BLaER1 treated with 17β-estradiol and CSF1 and Interleukin-3, amounts not matched to agents 10 nM and 100 nM (cell line): ENCODE data around the gene PIP5K1C.
A peak's percentile ranks its signal among the peaks of the same experiment; 100 is the strongest.

Experiments
- H3K27ac ChIP-seq, 11 experiments: shearing (Covaris generic); formaldehyde crosslinking; 2 replicates each; pipeline ENCODE4 v1.8.1; 2022
- H3K27me3 ChIP-seq, 11 experiments: shearing (Covaris generic); formaldehyde crosslinking; 2 replicates each; pipeline ENCODE4 v1.8.1; 2022
- H3K36me3 ChIP-seq, 11 experiments: shearing (Covaris generic); formaldehyde crosslinking; 2 replicates each; pipeline ENCODE4 v1.8.1; 2022
- H3K4me1 ChIP-seq, 10 experiments: shearing (Covaris generic); formaldehyde crosslinking; 2 replicates each; pipeline ENCODE4 v1.8.1; 2022
- H3K4me2 ChIP-seq, 11 experiments: shearing (Covaris generic); formaldehyde crosslinking; 2 replicates each; pipeline ENCODE4 v1.8.1; 2022
- H3K4me3 ChIP-seq, 10 experiments: shearing (Covaris generic); formaldehyde crosslinking; 2 replicates each; pipeline ENCODE4 v1.8.1; 2022
- H3K9ac ChIP-seq, 11 experiments: shearing (Covaris generic); formaldehyde crosslinking; 2 replicates each; pipeline ENCODE4 v1.8.1; 2022
- H3K9me3 ChIP-seq, 11 experiments: shearing (Covaris generic); formaldehyde crosslinking; replicated peaks in 1 of 11; 2 replicates each; pipeline ENCODE4 v1.8.1; 2022
- H4K20me1 ChIP-seq, 11 experiments: shearing (Covaris generic); formaldehyde crosslinking; 2 replicates each; pipeline ENCODE4 v1.8.1; 2022
- Cebpa-rat ChIP-seq, 11 experiments: shearing (Covaris generic); IDR thresholded peaks; 2 replicates each; pipeline ENCODE4 v1.8.1; 2022

PIP5K1C gene

GRCh38 chr19:3687393-3687773 lies 12.9 kb downstream of the PIP5K1C start:
- Histone ChIP-seq H3K4me1 (peaks cover 54 to 90% (median 83%) of the 10 kb centered on the region in 10 experiments), H3K27ac (no peak overlapping the region), H3K27me3 (peaks cover 0 to 9% (median 0%) of the 10 kb centered on the region in 11 experiments; a peak in 4 of 22 replicates), H3K4me2 (peak overlapping the region; percentile 84 to 99 (median 97)), H4K20me1 (peaks cover 87 to 100% (median 96%) of the 10 kb centered on the region in 11 experiments), H3K36me3 (peaks cover 0 to 16% (median 6%) of the 10 kb centered on the region in 11 experiments; a peak in 13 of 22 replicates), H3K4me3 (peak overlapping the region in 6 of 10 experiments; percentile 24 to 56 (median 42); a peak in 5 of 20 replicates), H3K9ac (peak overlapping the region in 5 of 11 experiments; percentile 44 to 70 (median 66); a peak in 6 of 22 replicates), H3K9me3 (peaks cover 6 to 13% (median 10%) of the 10 kb centered on the region in 11 experiments; a peak in 19 of 22 replicates)
- no peak for TF ChIP-seq Cebpa-rat (IDR thresholded peaks at IDR 0.05)

DNA sequence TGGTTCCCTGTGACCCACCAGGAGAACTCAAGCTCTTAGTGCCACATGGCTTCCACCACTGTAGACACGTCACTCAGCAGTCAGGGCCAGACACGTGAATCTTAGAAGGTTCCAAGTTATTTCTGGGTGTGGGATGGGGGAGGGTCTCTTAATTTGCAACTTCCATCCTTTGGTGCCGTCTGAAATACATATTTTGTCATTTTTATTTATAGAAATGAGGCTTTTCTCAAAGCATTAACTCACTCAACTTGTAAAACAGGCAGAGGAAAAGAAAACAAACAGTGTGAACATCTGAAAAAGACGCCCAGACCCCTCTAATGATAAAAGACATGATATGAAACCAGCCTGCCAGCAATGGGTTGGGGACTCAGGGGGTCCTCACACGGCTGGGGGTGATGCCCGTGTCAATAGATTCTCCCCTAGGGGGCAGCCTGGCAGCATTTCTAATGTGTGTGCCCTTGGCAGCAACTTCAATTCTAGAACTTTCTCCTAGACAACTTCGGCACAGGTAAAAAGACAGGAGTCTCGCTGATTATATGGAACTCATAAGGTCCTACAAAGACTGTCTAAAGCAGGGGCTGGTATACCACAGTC lies 15.4 kb downstream of the PIP5K1C start:
- Histone ChIP-seq H3K9me3 (peaks cover 6 to 13% (median 10%) of the 10 kb centered on the region in 11 experiments; a peak in 19 of 22 replicates), H3K4me1 (peaks cover 34 to 79% (median 63%) of the 10 kb centered on the region in 10 experiments), H3K4me2 (peak overlapping the region in 10 of 11 experiments; percentile 68 to 95 (median 83); a peak in 18 of 22 replicates), H3K27me3 (peaks cover 0 to 9% (median 0%) of the 10 kb centered on the region in 11 experiments; a peak in 4 of 22 replicates), H3K36me3 (peaks cover 0 to 39% (median 6%) of the 10 kb centered on the region in 11 experiments; a peak in 15 of 22 replicates), H3K27ac (peak overlapping the region in 6 of 11 experiments; percentile 29 to 58 (median 47); a peak in 7 of 22 replicates), H3K4me3 (peak overlapping the region in 2 of 10 experiments; percentile 2 to 19; a peak in 2 of 20 replicates), H3K9ac (no peak overlapping the region), H4K20me1 (peaks cover 86 to 100% (median 96%) of the 10 kb centered on the region in 11 experiments)
- TF ChIP-seq Cebpa-rat (IDR thresholded peaks at IDR 0.05), result no peak

- Histone ChIP-seq H3K36me3 (peaks cover 0 to 46% (median 10%) of the 10 kb centered on the region in 11 experiments; a peak in 14 of 22 replicates), H3K27me3 (peaks cover 0 to 9% (median 0%) of the 10 kb centered on the region in 11 experiments; a peak in 4 of 22 replicates), H3K4me1 (peaks cover 34 to 79% (median 63%) of the 10 kb centered on the region in 10 experiments), H3K9ac (peak overlapping the region in 1 of 11 experiments; percentile 57; a peak in 2 of 22 replicates), H4K20me1 (peaks cover 86 to 100% (median 96%) of the 10 kb centered on the region in 11 experiments), H3K4me2 (peak overlapping the region; percentile 68 to 95 (median 82)), H3K27ac (peak overlapping the region in 8 of 11 experiments; percentile 8 to 67 (median 54); a peak in 10 of 22 replicates), H3K4me3 (peak overlapping the region in 5 of 10 experiments; percentile 2 to 38 (median 19); a peak in 5 of 20 replicates), H3K9me3 (peaks cover 6 to 13% (median 10%) of the 10 kb centered on the region in 11 experiments; a peak in 19 of 22 replicates)
- no peak for TF ChIP-seq Cebpa-rat (IDR thresholded peaks at IDR 0.05)
These were observed 16.0 kb downstream of the PIP5K1C start for GRCh38 chr19:3684054-3684816.

- Histone ChIP-seq H3K9ac (peak overlapping the region in 7 of 11 experiments; percentile 44 to 61 (median 51); a peak in 12 of 22 replicates), H3K27ac (peak overlapping the region in 8 of 11 experiments; percentile 30 to 70 (median 62); a peak in 14 of 22 replicates), H3K4me2 (peak overlapping the region; percentile 68 to 95 (median 82)), H3K4me1 (peaks cover 32 to 75% (median 57%) of the 10 kb centered on the region in 10 experiments), H3K4me3 (peak overlapping the region in 5 of 10 experiments; percentile 28 to 38 (median 33); a peak in 6 of 20 replicates), H3K27me3 (peaks cover 0 to 8% (median 0%) of the 10 kb centered on the region in 11 experiments; a peak in 4 of 22 replicates), H3K9me3 (peaks cover 6 to 13% (median 10%) of the 10 kb centered on the region in 11 experiments; a peak in 19 of 22 replicates), H3K36me3 (peaks cover 0 to 49% (median 10%) of the 10 kb centered on the region in 11 experiments; a peak in 14 of 22 replicates), H4K20me1 (peaks cover 85 to 100% (median 96%) of the 10 kb centered on the region in 11 experiments)
- no peak for TF ChIP-seq Cebpa-rat (IDR thresholded peaks at IDR 0.05)
These were observed 16.7 kb downstream of the PIP5K1C start for GRCh38 chr19:3683405-3684053.

- peak overlapping the region in 8 of 11 experiments; percentile 30 to 70 (median 62); a peak in 13 of 22 replicates for H3K27ac ChIP-seq
- H3K9ac ChIP-seq, result peak overlapping the region in 6 of 11 experiments; percentile 44 to 61 (median 54); a peak in 10 of 22 replicates
- H4K20me1 ChIP-seq, result peaks cover 78 to 100% (median 90%) of the 10 kb centered on the region in 11 experiments
- peaks cover 6 to 13% (median 10%) of the 10 kb centered on the region in 11 experiments; a peak in 19 of 22 replicates for H3K9me3 ChIP-seq
- no peak for TF ChIP-seq Cebpa-rat (IDR thresholded peaks at IDR 0.05)
- peaks cover 0 to 1% (median 0%) of the 10 kb centered on the region in 11 experiments; a peak in 1 of 22 replicates for H3K27me3 ChIP-seq
- peak overlapping the region; percentile 68 to 95 (median 82) for H3K4me2 ChIP-seq
- H3K4me3 ChIP-seq, result peak overlapping the region in 4 of 10 experiments; percentile 29 to 36 (median 31); a peak in 4 of 20 replicates
- peaks cover 26 to 68% (median 51%) of the 10 kb centered on the region in 10 experiments for H3K4me1 ChIP-seq
- H3K36me3 ChIP-seq, result peaks cover 0 to 49% (median 10%) of the 10 kb centered on the region in 11 experiments; a peak in 14 of 22 replicates
These were observed 17.4 kb downstream of the PIP5K1C start for GRCh38 chr19:3682741-3683404.

GRCh38 chr19:3682286-3682685 lies 18.0 kb downstream of the PIP5K1C start:
- no peaks in the 10 kb centered on the region for H3K27me3 ChIP-seq
- H4K20me1 ChIP-seq, result peaks cover 74 to 97% (median 86%) of the 10 kb centered on the region in 11 experiments
- TF ChIP-seq Cebpa-rat (IDR thresholded peaks at IDR 0.05), result no peak
- peaks cover 0 to 49% (median 10%) of the 10 kb centered on the region in 11 experiments; a peak in 14 of 22 replicates for H3K36me3 ChIP-seq
- H3K4me2 ChIP-seq, result no peak overlapping the region; a peak in 1 of 22 replicates
- no peak overlapping the region; a peak in 1 of 22 replicates for H3K9ac ChIP-seq
- H3K9me3 ChIP-seq, result peaks cover 6 to 13% (median 10%) of the 10 kb centered on the region in 11 experiments; a peak in 19 of 22 replicates
- no peak overlapping the region for H3K27ac ChIP-seq
- H3K4me1 ChIP-seq, result peaks cover 20 to 62% (median 45%) of the 10 kb centered on the region in 10 experiments
- H3K4me3 ChIP-seq, result no peak overlapping the region

- H3K4me1 ChIP-seq, result peaks cover 19 to 57% (median 41%) of the 10 kb centered on the region in 10 experiments
- H4K20me1 ChIP-seq, result peaks cover 76 to 97% (median 86%) of the 10 kb centered on the region in 11 experiments
- H3K27ac ChIP-seq, result no peak overlapping the region
- H3K27me3 ChIP-seq, result no peaks in the 10 kb centered on the region
- H3K9me3 ChIP-seq, result peaks cover 6 to 13% (median 10%) of the 10 kb centered on the region in 11 experiments; a peak in 19 of 22 replicates
- no peak overlapping the region for H3K4me2 ChIP-seq
- TF ChIP-seq Cebpa-rat (IDR thresholded peaks at IDR 0.05), result no peak
- no peak overlapping the region for H3K9ac ChIP-seq
- H3K4me3 ChIP-seq, result no peak overlapping the region
- peaks cover 0 to 54% (median 10%) of the 10 kb centered on the region in 11 experiments; a peak in 14 of 22 replicates for H3K36me3 ChIP-seq
These were observed 19.3 kb downstream of the PIP5K1C start for GRCh38 chr19:3680939-3681338.
